ENCODE data around the gene ITIH5.

- TF ChIP-seq CTCF (IDR thresholded peaks at IDR 0.05) (no peak), EZH2 (IDR thresholded peaks at IDR 0.05; ENCODE audit: borderline replicate concordance, insufficient read depth, low read depth, low read length, poor library complexity, severe bottlenecking) (peak; percentile 71)
These were observed at the start of gene ITIH5 for GRCh38 chr10:7666253-7667023.
